GM12878 (cell line): ENCODE measurements around the gene PDZK1IP1. TPM values are rescaled to one million over a fixed set of nuclear protein-coding genes. Genes with fewer than 3 reads are reported as not detected.

Source experiments
- ATAC-seq: fragments of 200-7000 bp; cut with Tn5 transposase; 3 replicates; pipeline ENCODE4 v1.9.1; 2020; ENCODE audit warnings: mild to moderate bottlenecking, moderate library complexity
- BruUV-seq: library from RNA; stranded (reverse); fragments of 400-500 nt; replicated peaks from 2 replicates; lab custom pipeline; 2021; lab: Mats Ljungman, UMichigan
- CTCF ChIA-PET: fragments of 300-600 bp; sonication (Branson Sonifier 250); formaldehyde crosslinking; extraction: SDS; loops from one replicate; lab custom pipeline; 2021; ENCODE audit warnings: inconsistent platforms; lab: Yijun Ruan, JAX
- POLR2A ChIA-PET: fragments of 350-600 bp; formaldehyde crosslinking; extraction: SDS; loops from one replicate; lab custom pipeline; 2021; ENCODE audit warnings: inconsistent platforms; lab: Charles Lee
- RAD21 ChIA-PET: fragments of 300-600 bp; sonication (Branson Sonifier 250); formaldehyde crosslinking; loops from one replicate; lab custom pipeline; 2023; ENCODE audit warnings: antibody characterized with exemption; ENCODE audit not compliant: unreplicated experiment; lab: Charles Lee
- SMC1A ChIA-PET: fragments of 300-600 bp; sonication (Branson Sonifier 250); formaldehyde crosslinking; loops from one replicate; lab custom pipeline; 2023; ENCODE audit not compliant: unreplicated experiment, uncharacterized antibody; lab: Charles Lee
- DNase-seq: peaks from one replicate; pipeline ENCODE4 v3.0.0-alpha.2; 2011; ENCODE audit warnings: low read depth, low spot score
- FAIRE-seq: peaks from 3 replicates; lab custom pipeline; 2011; peaks lifted over from hg19 to GRCh38; lab: Jason Lieb, UNC
- H2AFZ ChIP-seq: 2 replicates; pipeline ENCODE4 v1.6.0; 2011; ENCODE audit warnings: low read depth, low read length, control low read depth; ENCODE audit not compliant: control insufficient read depth
- H3K27ac ChIP-seq: 2 replicates; pipeline ENCODE4 v1.5.1; 2011; ENCODE audit warnings: control low read depth; ENCODE audit not compliant: control insufficient read depth, insufficient read depth
- H3K27me3 ChIP-seq, 2 experiments: replicated peaks in 1 of 2; 2 replicates each; pipeline versions ENCODE4 v1.6.0 to v1.6.1; 2011; ENCODE audit warnings: low read length in 1 of 2; ENCODE audit not compliant: control insufficient read depth in 2 of 2, insufficient read depth in 2 of 2
- H3K36me3 ChIP-seq, 2 experiments: 2 replicates each; pipeline ENCODE4 v1.5.1; 2011; ENCODE audit warnings: low read length in 1 of 2; ENCODE audit not compliant: control insufficient read depth in 2 of 2, insufficient read depth in 2 of 2
- H3K4me1 ChIP-seq: 2 replicates; pipeline ENCODE4 v1.6.1; 2011; ENCODE audit warnings: mild to moderate bottlenecking, low read length, moderate library complexity, mixed read lengths; ENCODE audit not compliant: control insufficient read depth, insufficient read depth
- H3K4me2 ChIP-seq: 2 replicates; pipeline ENCODE4 v1.6.0; 2011; ENCODE audit warnings: control low read depth; ENCODE audit not compliant: control insufficient read depth, insufficient read depth
- H3K4me3 ChIP-seq: fragments of 200-600 bp; sonication (generic); 2 replicates; pipeline ENCODE4 v1.5.1; 2016
- H3K79me2 ChIP-seq: 2 replicates; pipeline ENCODE4 v1.6.0; 2011; ENCODE audit warnings: low read length; ENCODE audit not compliant: control insufficient read depth, insufficient read depth
- H3K9ac ChIP-seq: 2 replicates; pipeline ENCODE4 v1.8.0; 2011; ENCODE audit warnings: low read length, control low read depth, mixed read lengths; ENCODE audit not compliant: control insufficient read depth, insufficient read depth
- H3K9me3 ChIP-seq: replicated peaks from 3 replicates; pipeline ENCODE4 v1.5.1; 2011; ENCODE audit warnings: mild to moderate bottlenecking, low read length; ENCODE audit not compliant: control insufficient read depth, insufficient read depth
- H4K20me1 ChIP-seq: 2 replicates; pipeline ENCODE4 v1.6.0; 2011; ENCODE audit not compliant: control insufficient read depth, insufficient read depth
- IRF5 ChIP-seq: fragments of 450-650 bp; IDR thresholded peaks from 2 replicates; pipeline ENCODE4 v1.6.1; 2017; ENCODE audit warnings: borderline replicate concordance
- JUND ChIP-seq: IDR thresholded peaks from 2 replicates; pipeline ENCODE4 v1.6.1; 2012; ENCODE audit warnings: low read depth, mild to moderate bottlenecking, low read length, improper control_type of control experiment, moderate library complexity
- NRF1 ChIP-seq: conservative IDR thresholded peaks from 2 replicates; pipeline ENCODE4 v1.6.1; 2011; ENCODE audit warnings: mild to moderate bottlenecking, low read depth, low read length, improper control_type of control experiment
- PRDM15 ChIP-seq: fragments of 450-650 bp; formaldehyde crosslinking; IDR thresholded peaks from 2 replicates; pipeline ENCODE4 v1.4.0; 2020; ENCODE audit warnings: mild to moderate bottlenecking, moderate library complexity
- ZBTB40 ChIP-seq: fragments of 450-650 bp; IDR thresholded peaks from 2 replicates; pipeline ENCODE4 v1.6.1; 2016; ENCODE audit warnings: mild to moderate bottlenecking, moderate library complexity, borderline replicate concordance
- ZZZ3 ChIP-seq: IDR thresholded peaks from 2 replicates; pipeline ENCODE4 v1.6.1; 2011; ENCODE audit warnings: low read depth; ENCODE audit not compliant: control insufficient read depth, insufficient read length
- WGBS: methylation state at CpG from one replicate; pipeline ENCODE4 v1.1.6; 2016; ENCODE audit warnings: low lambda C conversion rate; ENCODE audit not compliant: insufficient replicate concordance, insufficient coverage; ENCODE audit errors: missing lambda C conversion rate; 5-methylcytosine and 5-hydroxymethylcytosine counted together
- in situ Hi-C: fragments of 300-500 bp; cut with MboI; formaldehyde crosslinking; loops from 9 replicates; pipeline ENCODE4 v1.14.3; 2018; ENCODE audit warnings: mixed read lengths
- intact Hi-C: fragments of 100-400 bp; cut with micrococcal nuclease; formaldehyde crosslinking; loops from one replicate; pipeline ENCODE4 v1.14.2; 2022; ENCODE audit not compliant: unreplicated experiment
- polyA plus RNA-seq, 11 experiments: library from polyadenylated mRNA; depleted of rRNA in 4 of 11; unstranded in 6 of 11; stranded (reverse) in 5 of 11; fragments of >200 nt; fragmentation: Nextera tagmentation in 4 of 11; fragmentation: Illumina TruSeq in 1 of 11; extraction: Ambion mirVana in 4 of 11; extraction: Trizol in 1 of 11; gene quantifications; 1 replicate in 1 of 11; 2 replicates in 10 of 11; pipeline versions ENCODE4 v1.2.1 to v1.2.3, GENCODE V29; 2011 to 2016; ENCODE audit warnings: inconsistent platforms in 2 of 11, missing spikeins in 2 of 11, low read depth in 1 of 11
- total RNA-seq, 4 experiments: library from RNA; depleted of rRNA in 3 of 4; stranded (reverse); fragments of >200 nt in 3 of 4; fragmentation: Illumina TruSeq in 1 of 4; extraction: Trizol in 1 of 4; gene quantifications; 2 replicates each; pipeline versions ENCODE4 v1.2.1 to v1.2.3, GENCODE V29; 2013 to 2021

PDZK1IP1 gene
- total and polyA plus RNA-seq, 10 of the 15 experiments (the other 5 are each of a cell fraction or from before 2014, with no cell fraction given) = not detected

GRCh38 chr1:47192458-47193384 is 2.9 kb upstream of the PDZK1IP1 start (continued):
- TF ChIP-seq ZZZ3 (no peak), ZBTB40 (no peak), NRF1 (no peak)

GRCh38 chr1:47191940-47192457 is 2.2 kb upstream of the PDZK1IP1 start:
- BruUV-seq = no TSS peak
- Histone ChIP-seq H3K9ac (no peak overlapping the region), H3K79me2 (no peaks in the 10 kb centered on the region), H4K20me1 (no peaks in the 10 kb centered on the region), H3K27me3 (peaks cover 0 to 5% of the 10 kb centered on the region in 2 experiments; a peak in 2 of 4 replicates), H3K27ac (no peak overlapping the region), H3K36me3 (no peaks in the 10 kb centered on the region), H3K4me2 (no peak overlapping the region), H3K9me3 (no peaks in the 10 kb centered on the region), H3K4me1 (no peaks in the 10 kb centered on the region), H2AFZ (no peak overlapping the region), H3K4me3 (no peak overlapping the region)
- ChIA-PET SMC1A (interaction anchor here (2.2 to 2.5 kb wide), 2 partner anchors 13 to 71 kb away, joined by 10 to 13 read pairs; no protein-coding TSS in a partner anchor), RAD21 (interaction anchor here (1.9 to 2.4 kb wide), 2 partner anchors 13 to 71 kb away, joined by 8 to 22 read pairs; no protein-coding TSS in a partner anchor), POLR2A (no interaction called here), CTCF (interaction anchor here (0.7 to 6.5 kb wide), 9 partner anchors 9 to 1760 kb away, joined by 3 to 71 read pairs (median 10); no protein-coding TSS in a partner anchor)
- FAIRE-seq (no peak), ATAC-seq (no peak), DNase-seq (no peak)
- in situ Hi-C loops = loop anchor here (5.0 kb wide), 1 partner anchor 530 kb away; no protein-coding TSS in a partner anchor
- intact Hi-C loops = loop anchor here (2.0 to 10.0 kb wide), 3 partner anchors 71 to 520 kb away; no protein-coding TSS in a partner anchor
- 33% methylated on average over 4 of the region's 4 CpGs for WGBS
- TF ChIP-seq JUND (no peak), PRDM15 (CRISPR knock-in tag) (no peak), IRF5 (no peak)
